Measurements from ENCODE around the gene SCRT2. TPM values are rescaled to one million over a fixed set of nuclear protein-coding genes. Genes with fewer than 3 reads are reported as not detected.

The SCRT2 gene
- total RNA-seq, 1 experiment from 2014 or later, result not detected

- TF ChIP-seq REST (IDR thresholded peaks at IDR 0.05; ENCODE audit: low read depth), result no peak
- no peak for TF ChIP-seq EZH2 (IDR thresholded peaks at IDR 0.05)
- TF ChIP-seq CEBPB (IDR thresholded peaks at IDR 0.05; ENCODE audit: low read depth), result no peak
Observed at GRCh38 chr20:671252-672030, 4.2 kb downstream of the SCRT2 start (continued).

- ATAC-seq (no peak), DNase-seq (ENCODE audit: low read depth, low spot score) (no peak)
- Histone ChIP-seq H3K4me3 (replicated peaks in 1 of 2; ENCODE audit: low read depth in 1 of 2, low read length in 2 of 2) (no peak overlapping the region), H4K20me1 (ENCODE audit: insufficient read depth) (no peaks in the 10 kb centered on the region), H3K9ac (ENCODE audit: low read length) (no peak overlapping the region), H3K79me2 (ENCODE audit: insufficient read depth, low read length) (no peaks in the 10 kb centered on the region), H3K9me2 (ENCODE audit: insufficient read depth) (no peaks in the 10 kb centered on the region), H2AFZ (ENCODE audit: low read depth, low read length, poor library complexity, severe bottlenecking) (no peak overlapping the region), H3K36me3 (ENCODE audit: control insufficient read depth in 1 of 2, insufficient read depth in 2 of 2, low read length in 2 of 2) (no peaks in the 10 kb centered on the region), H3K27ac (ENCODE audit: low read depth, low read length) (no peak overlapping the region), H3K27me3 (ENCODE audit: insufficient read depth, low read length) (peaks cover 15% of the 10 kb centered on the region), H3K4me1 (ENCODE audit: control insufficient read depth in 1 of 2, insufficient read depth in 2 of 2, low read length in 2 of 2) (peaks cover 9 to 10% of the 10 kb centered on the region in 2 experiments; a peak in 3 of 4 replicates), H3K9me3 (ENCODE audit: control insufficient read depth in 1 of 2, insufficient read depth in 1 of 2, low read depth in 1 of 2, low read length in 2 of 2) (no peaks in the 10 kb centered on the region), H3K4me2 (ENCODE audit: low read length) (no peak overlapping the region)
- intact Hi-C loops (cut with micrococcal nuclease), result loop anchor here (5.0 kb wide), 1 partner anchor 317 kb away; no protein-coding TSS in a partner anchor
- RAD21 ChIA-PET (ENCODE audit: low non-redundant PET in 1 of 2, low total read pairs in 2 of 2, uncharacterized antibody in 2 of 2, unreplicated experiment in 2 of 2), result no interaction called here
- no TSS peak for BruUV-seq (replicated peaks)
- POLR2A ChIA-PET, result no interaction called here
- CTCF ChIA-PET, result no interaction called here
- TF ChIP-seq CBX3 (IDR thresholded peaks at IDR 0.05; ENCODE audit: low read depth) (no peak), SRF (IDR thresholded peaks at IDR 0.05; ENCODE audit: low read depth) (no peak), ZBTB33 (IDR thresholded peaks at IDR 0.05; ENCODE audit: extremely low read depth, insufficient replicate concordance, low read length) (no peak), REST (IDR thresholded peaks at IDR 0.05; ENCODE audit: low read depth) (no peak), EGR1 (IDR thresholded peaks at IDR 0.05; ENCODE audit: low read depth) (no peak), RAD21 (IDR thresholded peaks at IDR 0.05; ENCODE audit: low read depth) (no peak), JUND (IDR thresholded peaks at IDR 0.05) (no peak), ATF3 (IDR thresholded peaks at IDR 0.05) (no peak), TCF7L2 (IDR thresholded peaks at IDR 0.05; ENCODE audit: borderline replicate concordance, extremely low read depth, insufficient read depth, insufficient read length) (no peak)
Observed at GRCh38 chr20:669573-669972, 6.0 kb downstream of the SCRT2 start.

All from HCT116 (cell line).